GM21619 (cell line): ENCODE results near the gene CRIM1.

Experiments used
- ATAC-seq: cut with Tn5 transposase; IDR thresholded peaks from one replicate; pipeline ENCODE4 v1.9.1; 2021; ENCODE audit not compliant: unreplicated experiment

Gene CRIM1

GRCh38 chr2:36393738-36394256 is 38.2 kb downstream of the CRIM1 start:
- no peak for ATAC-seq

- ATAC-seq, result no peak
Observed at GRCh38 chr2:36394804-36395203, 39.2 kb downstream of the CRIM1 start.

- ATAC-seq, result no peak
Observed at GRCh38 chr2:36395866-36396265, 40.3 kb downstream of the CRIM1 start.

- ATAC-seq, result no peak
Observed at GRCh38 chr2:36396878-36397539, 41.4 kb downstream of the CRIM1 start.

- ATAC-seq, result no peak
Observed at GRCh38 chr2:36397728-36398413, 42.3 kb downstream of the CRIM1 start.

GRCh38 chr2:36399050-36399449 is 43.5 kb downstream of the CRIM1 start:
- ATAC-seq, result no peak

- peak; percentile 58 for ATAC-seq
Observed at GRCh38 chr2:36403675-36404230, 48.2 kb downstream of the CRIM1 start.

GRCh38 chr2:36404318-36404717 is 48.7 kb downstream of the CRIM1 start:
- ATAC-seq, result peak; percentile 31

- ATAC-seq, result peak; percentile 55
Observed at GRCh38 chr2:36404754-36405153, 49.2 kb downstream of the CRIM1 start.

- no peak for ATAC-seq
Observed at GRCh38 chr2:36405183-36405582, 49.6 kb downstream of the CRIM1 start.

GRCh38 chr2:36406296-36406695 is 50.7 kb downstream of the CRIM1 start:
- ATAC-seq, result no peak

GRCh38 chr2:36407413-36407812 is 51.8 kb downstream of the CRIM1 start:
- ATAC-seq, result no peak

GRCh38 chr2:36408198-36408703 is 52.7 kb downstream of the CRIM1 start:
- ATAC-seq, result no peak

- no peak for ATAC-seq
Observed at GRCh38 chr2:36409335-36409734, 53.8 kb downstream of the CRIM1 start.

- ATAC-seq, result no peak
Observed at GRCh38 chr2:36409935-36410334, 54.4 kb downstream of the CRIM1 start.

GRCh38 chr2:36410681-36411080 is 55.1 kb downstream of the CRIM1 start:
- ATAC-seq, result no peak

GRCh38 chr2:36411962-36412444 is 56.4 kb downstream of the CRIM1 start:
- no peak for ATAC-seq

- no peak for ATAC-seq
Observed at GRCh38 chr2:36413218-36413617, 57.6 kb downstream of the CRIM1 start.

GRCh38 chr2:36414307-36414706 is 58.7 kb downstream of the CRIM1 start:
- no peak for ATAC-seq

- ATAC-seq, result no peak
Observed at GRCh38 chr2:36415381-36416022, 59.9 kb downstream of the CRIM1 start.
